Glomerular visceral epithelial cell (primary cell): ENCODE data around the gene VPS37C.

Source experiments
- DNase-seq: peaks from one replicate; pipeline ENCODE4 v3.0.0-alpha.2; 2016; ENCODE audit errors: extremely low spot score

The VPS37C gene

DNA sequence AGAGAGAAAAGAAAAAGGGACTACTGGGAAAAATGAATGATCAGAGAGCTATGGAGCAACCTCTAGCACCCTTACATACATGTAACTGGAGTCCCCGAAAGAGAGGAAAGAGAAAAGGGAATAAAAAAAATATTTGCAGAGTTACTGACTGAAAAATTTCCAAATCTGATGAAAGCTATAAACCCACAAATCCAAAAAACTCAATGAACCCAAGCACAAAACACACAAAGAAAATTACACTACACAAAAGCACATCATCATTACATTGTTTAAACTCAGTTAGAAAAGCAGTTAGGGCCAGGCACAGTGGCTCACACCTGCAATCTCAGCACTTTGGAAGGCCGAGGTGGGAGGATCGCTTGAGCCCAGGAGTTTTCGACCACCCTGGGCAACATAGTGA is 6.7 kb downstream of the VPS37C start:
- DNase-seq, result no peak

DNA sequence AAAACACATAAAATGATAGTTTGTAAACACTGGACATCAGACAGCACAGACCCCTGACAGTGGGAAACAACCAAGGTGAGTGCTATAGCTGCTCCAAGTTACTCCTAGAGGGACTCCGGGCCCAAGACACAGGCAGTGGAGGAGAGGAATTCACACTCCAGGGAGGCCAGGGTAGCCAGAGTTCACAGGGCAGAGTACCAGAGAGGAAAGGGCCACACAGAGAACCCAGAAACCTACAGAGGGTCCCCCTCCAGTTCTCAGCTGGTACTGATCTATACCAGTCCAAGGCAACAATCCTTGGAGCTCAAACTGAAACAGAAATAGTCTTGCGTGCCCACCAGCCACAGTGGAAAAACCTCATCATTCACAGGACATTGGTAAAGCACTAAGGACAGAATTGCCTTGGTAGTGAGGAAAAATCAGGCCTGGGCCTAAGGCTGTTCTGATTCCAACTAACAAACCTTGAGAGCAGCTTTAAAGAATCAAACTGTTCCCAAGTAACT is 7.6 kb downstream of the VPS37C start:
- DNase-seq, result no peak

DNA sequence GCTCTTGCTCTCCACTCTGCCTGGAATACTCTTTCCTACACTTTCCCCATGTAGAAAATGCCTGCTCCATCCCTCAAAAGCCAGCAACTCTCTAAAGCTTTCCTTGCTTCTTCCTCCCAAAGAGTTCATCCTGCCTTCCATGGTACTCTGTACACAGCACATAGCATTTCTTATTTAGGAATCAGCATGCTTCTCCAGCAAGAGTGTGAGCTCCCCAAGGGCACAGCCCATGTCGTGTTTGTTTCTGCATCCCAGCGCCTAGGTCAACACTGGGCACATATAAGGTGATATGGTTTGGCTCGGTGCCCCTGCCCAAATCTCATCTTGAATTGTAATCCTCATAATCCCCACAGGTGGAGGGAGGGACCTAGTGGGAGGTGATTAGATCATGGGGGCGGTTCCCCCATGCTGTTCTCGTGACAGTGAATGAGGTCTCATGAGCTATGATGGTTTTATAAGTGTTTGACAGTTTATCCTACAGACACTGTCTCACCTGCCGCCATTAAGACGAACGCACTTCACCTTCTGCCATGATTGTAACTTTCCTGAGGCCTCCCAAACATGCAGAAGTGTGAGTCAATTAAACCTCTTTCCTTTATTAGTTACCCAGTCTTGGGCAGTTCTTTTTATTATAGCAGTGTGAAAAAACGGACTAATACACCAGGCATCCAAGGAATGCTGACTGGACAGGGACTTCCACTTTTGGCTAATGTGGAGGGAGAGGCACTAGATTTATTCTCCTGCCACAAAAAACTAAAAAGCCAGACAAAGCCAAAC is 8.2 kb downstream of the VPS37C start:
- peak; percentile 78 for DNase-seq

DNA sequence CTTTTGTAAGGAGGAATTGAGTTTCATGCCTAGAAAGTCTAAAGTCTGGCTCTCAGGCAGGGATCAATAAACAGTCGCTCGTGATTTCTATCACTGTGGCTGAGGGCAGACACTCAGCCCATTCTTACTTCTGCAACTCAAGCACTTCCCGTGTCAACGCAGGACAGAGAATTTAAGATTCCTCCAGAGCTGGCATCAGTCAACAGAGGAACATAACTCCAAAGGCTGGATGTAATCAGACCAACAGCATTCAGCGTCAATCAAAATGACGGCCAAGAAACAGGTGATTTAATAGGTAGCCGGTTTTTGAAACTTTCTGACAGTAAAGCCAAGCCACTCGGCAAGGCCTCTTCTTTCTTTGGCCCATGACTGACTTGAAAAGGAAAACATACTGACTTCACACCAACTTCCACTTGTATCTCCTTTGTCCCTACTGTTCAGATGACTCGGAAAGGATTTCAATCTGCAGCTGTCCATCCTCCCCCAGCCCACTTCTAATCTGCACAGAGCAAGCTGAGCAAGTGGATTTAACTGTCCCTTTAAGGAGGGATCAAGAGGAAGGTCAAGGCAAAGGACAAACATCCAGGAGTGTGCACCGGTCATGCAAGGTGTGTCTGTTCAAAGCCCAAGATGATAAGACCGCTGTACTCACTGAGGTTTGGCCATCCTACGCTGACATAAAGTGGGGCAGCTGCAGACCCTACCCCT is 9.5 kb downstream of the VPS37C start:
- DNase-seq, result no peak

DNA sequence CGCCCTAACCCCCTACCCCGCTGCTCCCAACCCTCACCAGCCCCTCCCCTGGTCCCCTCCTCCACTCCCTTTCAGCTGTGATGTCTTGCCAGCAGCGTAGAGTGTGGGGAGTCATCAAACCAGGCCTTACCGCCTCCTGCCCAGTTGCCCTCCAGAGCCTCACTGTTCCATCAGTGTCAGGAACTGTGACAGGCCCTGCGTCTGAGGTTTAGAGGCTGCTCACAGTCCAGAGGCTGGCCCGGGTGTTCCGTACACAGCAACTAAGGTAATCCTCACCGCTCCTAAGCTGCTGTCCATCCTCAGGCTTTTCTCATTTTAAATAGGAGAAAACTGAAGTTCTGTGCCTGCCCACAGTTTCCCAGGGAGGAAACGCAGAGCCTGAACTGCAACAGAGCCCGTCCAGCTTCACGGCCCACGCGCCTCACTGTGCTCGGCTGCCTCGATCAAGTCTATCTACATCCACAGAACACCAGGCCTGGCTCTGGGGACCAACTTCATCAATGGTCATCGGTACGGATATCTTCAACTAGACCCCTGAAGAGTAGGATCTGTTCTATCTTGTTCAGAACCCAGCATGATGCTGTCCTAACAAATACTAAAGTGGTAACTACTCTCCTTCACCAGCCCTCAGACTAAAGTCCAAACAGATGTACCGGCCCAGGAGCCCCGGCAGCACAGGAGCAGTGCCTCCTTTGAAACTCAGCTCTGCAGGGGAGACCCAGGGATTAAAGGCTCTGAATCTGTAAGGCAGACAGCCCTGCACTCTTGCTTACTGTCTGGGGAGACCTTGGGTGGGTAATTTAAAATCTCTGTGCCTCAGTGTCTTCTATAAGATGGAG is 10.3 kb downstream of the VPS37C start:
- DNase-seq, result no peak

DNA sequence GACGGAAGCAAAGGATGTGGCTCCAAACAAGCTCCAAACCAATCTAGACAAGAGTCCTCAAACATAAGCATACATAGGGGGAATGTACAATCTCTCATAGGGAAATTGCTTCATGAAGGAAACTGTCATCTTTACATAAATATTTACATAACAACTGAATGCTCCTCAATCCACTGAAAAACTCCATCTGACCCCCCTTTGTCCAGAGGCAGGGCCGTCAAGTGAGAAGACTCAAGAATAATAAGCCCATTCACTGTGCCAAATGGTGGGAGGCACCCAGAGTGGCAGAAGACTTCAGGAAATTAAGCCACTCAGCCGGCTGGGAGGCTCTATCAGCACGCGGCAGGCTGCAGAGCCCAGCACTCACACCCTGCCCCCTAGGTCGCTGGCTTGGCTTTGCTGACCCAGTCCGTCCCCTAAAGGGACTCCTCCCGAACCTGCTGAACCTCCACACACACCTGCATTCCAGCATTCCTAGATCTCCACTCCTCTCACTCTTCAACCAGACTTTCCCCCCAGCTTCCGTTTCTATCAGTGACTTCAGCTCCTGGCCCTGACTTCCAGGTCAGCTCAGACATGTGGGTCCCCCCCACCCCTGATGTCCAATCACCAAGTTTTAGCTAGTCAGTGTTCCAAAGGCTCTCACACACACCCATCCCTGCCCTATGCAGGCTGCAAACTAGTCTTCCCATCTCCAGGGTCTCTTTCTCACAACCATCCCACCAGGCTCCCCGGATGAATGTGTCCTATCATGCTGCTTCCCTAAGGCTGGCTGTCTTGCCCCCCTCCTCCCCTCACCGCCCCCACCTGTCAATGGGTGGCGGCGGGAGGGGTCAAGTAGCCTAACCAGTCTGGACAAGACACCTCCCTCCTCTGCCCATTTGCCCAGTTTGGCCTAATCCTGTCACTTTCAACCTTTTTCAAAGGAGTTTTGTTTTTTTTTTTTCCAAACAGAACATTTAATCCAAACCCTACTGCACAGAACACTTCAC is 11.3 kb downstream of the VPS37C start:
- DNase-seq, result no peak

DNA sequence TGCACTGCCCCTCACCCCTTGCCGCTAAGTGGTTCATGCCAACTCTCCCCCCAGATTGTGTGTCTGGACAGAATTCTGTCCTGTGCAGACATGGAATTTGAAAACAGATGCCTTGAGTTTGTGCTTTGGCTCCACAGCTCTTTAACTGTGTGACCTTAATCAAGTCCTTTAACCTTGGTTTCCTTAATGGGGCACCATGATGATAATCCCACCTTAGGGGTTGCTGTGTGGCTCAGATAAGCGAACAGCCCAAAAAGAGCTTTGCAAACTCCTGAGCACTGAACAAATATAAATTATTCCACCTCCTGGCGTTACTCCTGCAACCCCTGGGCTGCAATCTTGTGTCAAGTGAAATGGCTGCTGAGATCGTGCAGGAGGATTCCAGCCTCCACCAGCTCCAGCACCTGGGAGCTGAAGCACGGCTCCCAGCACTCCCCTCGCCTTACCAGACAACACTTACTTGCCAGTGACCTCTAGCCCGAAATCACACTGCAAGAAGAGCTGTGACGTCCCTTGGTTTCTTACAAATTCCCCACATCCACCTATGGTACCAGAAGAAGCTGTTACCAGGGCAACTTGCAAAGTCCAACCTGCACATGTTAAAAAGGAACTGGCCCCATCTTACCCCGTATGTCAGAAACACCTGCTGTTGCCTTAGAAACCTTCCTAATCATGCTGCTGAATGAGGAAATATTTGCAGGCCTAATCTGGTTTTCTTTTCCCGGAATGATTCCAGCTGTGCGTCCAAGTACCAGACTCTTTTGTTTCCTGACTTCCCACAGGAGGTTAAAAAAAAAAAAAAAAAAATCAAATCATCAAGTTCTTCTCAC is 13.2 kb downstream of the VPS37C start:
- DNase-seq, result no peak

DNA sequence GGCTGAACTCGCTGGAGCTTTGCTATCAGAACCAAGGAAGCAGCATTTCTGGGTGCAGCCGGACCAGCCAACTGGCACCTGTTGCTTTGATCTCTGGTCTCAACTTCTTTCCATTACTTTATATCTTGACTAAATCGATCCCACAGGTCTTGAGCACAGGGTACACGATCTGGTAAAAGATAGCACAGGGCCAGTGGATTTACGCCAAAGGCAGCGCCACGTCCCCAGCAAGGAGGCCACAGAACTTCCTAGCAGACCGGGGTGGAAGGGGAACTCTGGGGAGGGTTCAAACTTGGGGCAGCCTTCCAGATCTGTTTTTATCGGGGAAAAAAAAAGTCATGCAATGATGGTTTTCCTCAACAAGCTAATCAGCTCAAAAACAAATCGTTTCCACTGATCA is 14.0 kb downstream of the VPS37C start:
- no peak for DNase-seq

DNA sequence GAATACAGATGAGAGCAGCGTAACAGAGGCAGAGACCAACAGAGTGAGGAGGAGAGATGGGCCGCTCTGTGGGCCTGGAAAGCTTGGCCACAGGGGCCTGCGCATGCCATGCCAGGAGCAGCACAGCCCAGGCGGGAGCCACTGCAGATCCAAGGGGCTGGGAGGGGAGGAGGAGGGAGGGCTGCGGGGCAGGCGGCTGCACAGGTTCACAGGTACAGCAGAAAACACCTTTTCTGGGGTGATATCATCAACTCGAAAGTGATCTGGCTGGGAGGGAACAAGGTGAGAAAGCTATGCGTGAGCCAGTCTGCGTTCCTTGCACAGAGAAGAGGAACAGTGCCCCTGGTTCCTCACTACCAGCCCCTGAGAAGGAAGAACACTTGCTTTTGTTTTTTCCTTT is 14.8 kb downstream of the VPS37C start:
- DNase-seq, result no peak

DNA sequence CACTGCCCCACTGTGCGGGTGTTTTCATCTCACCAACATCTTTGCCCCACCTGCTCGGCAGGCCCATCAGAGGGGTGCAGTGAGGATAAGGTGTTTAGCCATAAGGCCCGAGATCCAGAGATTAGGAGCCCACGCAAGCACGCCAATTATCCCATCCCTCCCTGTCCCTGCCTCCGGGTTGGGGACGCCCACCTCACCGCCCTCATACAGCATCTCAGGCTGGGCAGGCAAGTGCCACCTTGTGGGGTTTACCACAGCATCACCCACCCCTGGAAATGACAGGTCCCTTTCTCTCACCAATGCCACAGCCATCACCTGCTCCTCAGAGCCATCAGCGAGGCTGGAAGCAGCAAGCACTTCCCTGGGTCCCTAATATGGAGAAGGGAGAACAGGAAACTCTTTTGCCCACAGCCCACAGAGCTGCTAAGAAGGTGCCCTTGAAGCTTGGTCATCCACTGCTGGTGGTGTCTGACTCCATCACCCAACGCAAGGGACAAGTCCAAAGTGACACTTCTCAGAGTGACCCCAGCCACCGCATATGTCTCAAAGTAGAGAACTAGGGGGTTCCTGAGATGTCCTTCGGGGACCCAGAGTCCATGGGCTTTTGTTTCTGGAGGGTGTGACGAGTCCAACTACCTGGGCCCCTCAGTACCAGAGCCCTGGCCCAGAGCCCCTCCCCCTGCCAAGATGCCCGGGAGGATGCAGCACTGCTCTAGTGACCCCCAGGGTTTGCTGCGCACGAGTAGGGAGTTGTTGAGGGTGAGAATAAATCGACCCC is 15.8 kb downstream of the VPS37C start:
- DNase-seq, result no peak

DNA sequence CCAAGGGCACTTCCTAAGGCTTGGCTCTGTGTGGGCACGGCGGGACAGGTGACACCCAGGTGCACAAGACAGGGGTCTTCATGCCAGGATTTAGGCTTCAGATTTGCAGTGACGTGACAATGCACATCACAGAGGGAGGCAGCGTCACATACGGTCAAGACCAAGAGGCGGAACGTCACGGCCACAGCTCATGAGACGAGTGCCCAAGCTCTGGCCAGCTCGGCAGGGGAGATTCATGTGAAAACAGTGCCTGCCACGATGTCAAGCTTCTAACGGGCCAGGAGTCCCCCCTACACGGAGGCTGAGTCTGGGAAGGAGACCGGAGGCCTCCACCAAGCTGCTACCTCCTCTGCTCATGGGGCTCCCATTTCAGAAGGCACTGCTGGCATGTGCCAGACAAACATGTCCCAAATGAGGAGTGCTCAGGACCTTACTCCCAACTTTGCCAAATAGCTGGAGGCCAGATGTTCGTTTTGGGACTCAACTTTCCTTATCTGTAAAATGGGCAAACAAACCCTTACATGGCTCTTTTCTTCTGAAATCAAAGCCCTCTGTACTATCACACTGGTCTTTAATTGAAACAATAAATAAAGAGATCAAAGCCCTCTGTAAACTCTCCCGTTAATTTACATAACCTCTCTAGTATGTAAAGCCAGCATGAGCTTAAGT is 16.6 kb downstream of the VPS37C start:
- DNase-seq, result no peak

DNA sequence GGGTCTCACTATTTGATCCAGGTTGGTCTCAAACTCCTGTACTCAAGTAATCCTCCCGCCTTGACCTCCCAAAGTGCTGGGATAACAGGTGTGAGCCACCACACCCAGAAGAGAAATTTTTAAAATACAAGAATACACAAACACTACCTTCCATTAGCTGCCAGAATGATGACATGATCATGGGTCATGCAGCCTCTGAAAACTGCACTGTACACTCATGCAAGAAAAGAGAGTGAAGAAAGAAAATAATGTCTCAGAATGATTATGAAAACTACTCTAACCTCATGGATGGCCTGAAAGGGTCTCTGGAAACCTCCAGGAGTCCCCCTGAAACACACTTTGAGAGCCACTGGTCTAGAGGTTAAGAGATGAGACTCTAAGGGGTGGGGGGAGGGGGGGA is 18.8 kb downstream of the VPS37C start:
- DNase-seq, result no peak

DNA sequence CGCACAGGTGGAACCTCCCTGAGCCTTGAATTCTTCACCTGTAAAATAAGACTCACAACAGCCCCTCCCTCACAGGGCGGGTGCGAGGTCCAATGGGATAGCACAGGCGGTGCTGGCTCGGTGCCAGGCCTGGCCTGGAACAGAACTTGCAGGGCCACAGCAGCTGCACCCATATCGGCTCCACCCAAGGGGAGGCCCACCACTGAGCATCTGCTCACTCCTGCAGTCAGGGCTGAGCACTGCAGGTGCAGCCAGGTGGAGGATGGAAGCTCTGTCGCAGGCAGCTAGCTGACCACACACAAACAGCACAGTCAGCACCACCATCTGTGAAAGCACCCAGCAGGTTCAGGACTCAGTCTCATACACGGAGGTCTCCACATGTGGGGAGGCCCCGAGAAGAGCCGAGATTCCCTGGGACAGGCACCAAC is 19.6 kb downstream of the VPS37C start:
- no peak for DNase-seq

DNA sequence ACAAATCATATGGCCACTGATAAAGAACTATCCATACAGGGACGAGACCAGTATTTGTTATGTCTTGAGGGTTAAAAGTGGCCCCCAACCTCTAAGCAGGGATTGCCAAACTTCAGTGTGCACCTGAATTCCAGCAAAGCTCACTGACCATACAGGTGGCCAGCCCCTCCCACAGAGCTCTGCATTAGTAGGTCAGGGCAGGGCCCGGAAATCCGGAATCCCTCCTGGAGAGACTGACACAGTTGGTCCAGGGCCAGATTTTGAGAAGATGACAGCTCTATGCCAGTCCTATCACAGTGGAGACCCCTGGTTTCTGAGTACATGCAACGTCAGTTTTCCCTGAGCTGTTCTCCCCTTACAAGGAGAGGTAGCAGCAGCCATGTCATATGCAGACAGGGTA is 20.8 kb downstream of the VPS37C start:
- DNase-seq, result no peak

DNA sequence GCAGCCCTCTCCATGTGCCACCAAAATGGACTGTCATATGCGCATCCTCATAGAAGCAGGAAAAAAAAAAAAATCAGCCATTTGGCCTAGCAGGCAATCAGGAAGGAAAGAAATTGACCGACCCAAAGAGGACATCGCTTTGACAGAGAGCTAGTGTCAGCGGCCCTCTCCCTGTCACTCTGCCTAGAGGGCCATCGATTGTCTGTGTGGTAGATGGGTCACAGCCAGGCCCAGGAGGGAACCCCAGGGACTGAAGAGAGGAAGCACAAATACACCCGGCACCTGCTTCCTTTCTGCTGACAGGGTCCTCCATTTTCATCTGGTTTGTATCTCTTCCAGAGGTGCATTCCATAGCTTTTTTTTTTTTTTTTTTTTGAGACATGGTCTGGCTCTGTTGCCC is 21.8 kb downstream of the VPS37C start:
- DNase-seq, result no peak

DNA sequence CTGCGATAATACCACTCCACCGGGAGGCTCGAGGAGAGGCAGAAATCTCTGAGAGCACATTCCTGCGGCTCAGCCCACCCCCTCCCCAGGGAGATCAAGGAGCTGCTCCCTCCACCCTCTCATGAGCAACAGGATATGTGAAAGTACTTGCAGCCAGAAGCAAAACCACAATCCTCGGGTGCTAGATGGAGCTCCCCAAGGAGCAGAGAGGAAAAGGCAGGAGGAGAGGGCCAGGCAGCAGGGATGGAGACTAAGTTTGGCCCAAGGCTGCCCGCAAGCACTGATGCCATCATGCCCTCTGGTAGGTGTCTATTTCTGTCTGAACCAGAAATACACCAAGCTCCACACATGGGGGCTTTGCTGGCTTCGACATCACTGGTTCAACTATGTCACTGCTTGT is 22.3 kb downstream of the VPS37C start:
- peak; percentile 71 for DNase-seq

DNA sequence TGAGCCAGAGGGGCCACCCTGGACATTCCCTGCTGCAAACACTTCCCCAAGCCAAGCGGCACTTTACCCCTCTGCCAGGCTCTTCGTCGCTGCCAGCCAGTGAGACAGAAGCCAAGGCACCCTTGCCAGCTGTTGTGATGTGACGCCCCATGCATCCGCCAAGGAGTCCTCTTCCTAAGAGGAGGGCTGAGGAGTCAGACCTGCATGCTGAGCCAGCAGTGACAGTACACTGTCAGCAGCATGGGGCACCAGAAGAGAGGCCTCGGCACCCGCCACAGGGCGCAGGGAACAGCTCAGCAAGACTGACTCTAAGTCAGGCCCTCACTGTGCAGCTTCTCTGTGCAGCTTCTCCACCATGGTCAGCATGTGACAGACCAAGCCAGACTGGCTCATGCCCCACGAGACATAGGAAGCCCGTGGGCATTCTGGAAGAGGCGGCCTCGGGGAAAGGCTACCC is 26.4 kb downstream of the VPS37C start:
- no peak for DNase-seq

DNA sequence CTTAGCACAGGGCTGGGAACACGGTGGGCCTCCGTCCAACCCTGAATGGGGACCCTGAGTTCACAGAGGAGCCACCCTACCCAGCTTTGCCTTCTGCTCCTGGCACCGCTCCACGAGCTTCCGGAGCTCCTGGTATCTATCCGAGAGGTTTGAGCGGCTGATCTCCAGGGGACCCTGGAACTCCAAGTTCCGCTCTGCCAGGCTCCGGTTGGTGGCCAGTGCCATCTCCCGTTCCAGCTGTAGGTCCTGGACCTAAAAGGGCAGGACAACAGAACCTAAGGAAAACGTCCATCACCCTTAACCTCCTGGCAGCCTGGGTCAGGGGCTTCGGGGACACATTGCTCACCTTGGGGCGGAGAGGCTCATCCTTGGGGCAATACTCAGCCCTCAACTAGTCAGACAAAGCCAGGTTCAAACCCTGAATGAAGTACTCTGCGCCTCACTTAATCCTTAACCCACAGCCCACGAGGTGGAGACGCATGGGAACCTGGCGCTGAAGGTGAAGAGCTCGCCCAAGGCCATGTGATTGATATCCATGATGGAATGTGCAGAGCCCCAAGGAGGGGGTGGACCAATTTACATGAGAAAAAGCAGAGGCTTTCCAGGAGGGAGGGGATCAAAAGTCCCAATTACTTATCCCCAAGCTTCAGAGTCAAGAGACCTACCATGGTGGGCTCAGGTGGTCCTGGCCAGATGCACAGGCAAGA is 27.1 kb downstream of the VPS37C start:
- DNase-seq, result no peak
